GM19438 (cell line): ENCODE data around the gene ERBB2.

Experiments
- ATAC-seq: cut with Tn5 transposase; IDR thresholded peaks from one replicate; pipeline ENCODE4 v1.9.1; 2021; ENCODE audit warnings: low read depth; ENCODE audit not compliant: unreplicated experiment

The ERBB2 gene

GRCh38 chr17:39699818-39700147, at the start of gene ERBB2:
ERBB2 (plus strand) TSS chr17:39700064; CDS start chr17:39700239, 175 bp downstream.
- no peak for ATAC-seq

- no peak for ATAC-seq
Measured at GRCh38 chr17:39650121-39650579, 49.7 kb upstream of the ERBB2 start.

GRCh38 chr17:39651923-39652586, 47.8 kb upstream of the ERBB2 start:
- no peak for ATAC-seq

GRCh38 chr17:39652587-39653315, 47.1 kb upstream of the ERBB2 start:
- no peak for ATAC-seq

GRCh38 chr17:39653316-39653661, 46.6 kb upstream of the ERBB2 start:
- no peak for ATAC-seq

GRCh38 chr17:39653662-39654331, 46.1 kb upstream of the ERBB2 start:
- no peak for ATAC-seq

GRCh38 chr17:39655105-39655504, 44.8 kb upstream of the ERBB2 start:
- ATAC-seq, result no peak

- no peak for ATAC-seq
Measured at GRCh38 chr17:39658346-39658745, 41.5 kb upstream of the ERBB2 start.

GRCh38 chr17:39658760-39659159, 41.1 kb upstream of the ERBB2 start:
- ATAC-seq, result no peak

- no peak for ATAC-seq
Measured at GRCh38 chr17:39659279-39660010, 40.4 kb upstream of the ERBB2 start.

- ATAC-seq, result no peak
Measured at GRCh38 chr17:39660011-39660360, 39.9 kb upstream of the ERBB2 start.

- no peak for ATAC-seq
Measured at GRCh38 chr17:39660397-39661385, 39.2 kb upstream of the ERBB2 start.

GRCh38 chr17:39661744-39662541, 37.9 kb upstream of the ERBB2 start:
- ATAC-seq, result no peak

- ATAC-seq, result no peak
Measured at GRCh38 chr17:39662551-39663339, 37.1 kb upstream of the ERBB2 start.

- ATAC-seq, result no peak
Measured at GRCh38 chr17:39663340-39663687, 36.5 kb upstream of the ERBB2 start.

- no peak for ATAC-seq
Measured at GRCh38 chr17:39663688-39664580, 35.9 kb upstream of the ERBB2 start.
